Trophoblast cell (in vitro differentiated cells and primary cell): ENCODE results near the gene TMEM185A.
A peak's percentile ranks its signal among the peaks of the same experiment; 100 is the strongest.
"Not testable (repeated sequence)": the region's sequence is repeated elsewhere in the genome, so short reads cannot be mapped to it uniquely, and the experiment has no call there.

Source experiments
- DNase-seq, 2 donors: peaks; one replicate each; pipeline ENCODE4 v3.0.0-alpha.2; 2016
- H2AFZ ChIP-seq: 2 replicates; pipeline ENCODE4 v1.6.1; 2013; ENCODE audit warnings: low read length, moderate library complexity, mild to moderate bottlenecking; ENCODE audit not compliant: insufficient read depth, poor library complexity
- H2AK5ac ChIP-seq: 2 replicates; pipeline ENCODE4 v1.6.1; 2013; ENCODE audit warnings: mild to moderate bottlenecking, low read length
- H2BK120ac ChIP-seq: 2 replicates; pipeline ENCODE4 v1.6.1; 2013; ENCODE audit warnings: low read length, mild to moderate bottlenecking, moderate library complexity; ENCODE audit not compliant: insufficient read depth, poor library complexity
- H2BK12ac ChIP-seq: 2 replicates; pipeline ENCODE4 v1.6.1; 2013; ENCODE audit warnings: mild to moderate bottlenecking, low read length, moderate library complexity
- H2BK5ac ChIP-seq: 2 replicates; pipeline ENCODE4 v1.6.1; 2013; ENCODE audit warnings: low read length, low read depth, moderate library complexity, mild to moderate bottlenecking; ENCODE audit not compliant: poor library complexity
- H3K14ac ChIP-seq: 2 replicates; pipeline ENCODE4 v1.6.1; 2013; ENCODE audit warnings: mild to moderate bottlenecking, low read length
- H3K18ac ChIP-seq: 2 replicates; pipeline ENCODE4 v1.6.1; 2013; ENCODE audit warnings: mild to moderate bottlenecking, low read length
- H3K23ac ChIP-seq: 2 replicates; pipeline ENCODE4 v1.6.1; 2013; ENCODE audit warnings: low read length
- H3K27ac ChIP-seq: 2 replicates; pipeline ENCODE4 v1.5.1; 2013; ENCODE audit warnings: low read depth, mild to moderate bottlenecking, inconsistent platforms, low read length, moderate library complexity
- H3K27me3 ChIP-seq: 2 replicates; pipeline ENCODE4 v1.6.1; 2013; ENCODE audit warnings: inconsistent platforms, mild to moderate bottlenecking, low read length, moderate library complexity; ENCODE audit not compliant: insufficient read depth
- H3K36me3 ChIP-seq, 2 experiments: 1 replicate in 1 of 2; 2 replicates in 1 of 2; pipeline ENCODE4 v1.6.1; 2013; ENCODE audit warnings: low read length in 2 of 2, mild to moderate bottlenecking in 2 of 2, moderate library complexity in 1 of 2; ENCODE audit not compliant: insufficient read depth in 2 of 2, control insufficient read depth in 1 of 2
- H3K4ac ChIP-seq: 2 replicates; pipeline ENCODE4 v1.6.1; 2013; ENCODE audit warnings: low read depth, mild to moderate bottlenecking, low read length, moderate library complexity
- H3K4me1 ChIP-seq, 2 experiments: 1 replicate in 1 of 2; 2 replicates in 1 of 2; pipeline ENCODE4 v1.6.1; 2013; ENCODE audit warnings: low read length in 2 of 2, mild to moderate bottlenecking in 2 of 2, moderate library complexity in 1 of 2; ENCODE audit not compliant: insufficient read depth in 2 of 2, control insufficient read depth in 1 of 2
- H3K4me2 ChIP-seq: 2 replicates; pipeline ENCODE4 v1.6.1; 2013; ENCODE audit warnings: inconsistent platforms, mild to moderate bottlenecking, low read length, moderate library complexity
- H3K4me3 ChIP-seq: 2 replicates; pipeline ENCODE4 v1.5.1; 2013; ENCODE audit warnings: mild to moderate bottlenecking, low read depth, low read length, inconsistent platforms
- H3K79me1 ChIP-seq: one replicate; pipeline ENCODE4 v1.6.1; 2013; ENCODE audit warnings: low read length
- H3K79me2 ChIP-seq: 2 replicates; pipeline ENCODE4 v1.6.1; 2013; ENCODE audit warnings: low read length, mild to moderate bottlenecking; ENCODE audit not compliant: control insufficient read depth, insufficient read depth, poor library complexity
- H3K9ac ChIP-seq: 2 replicates; pipeline ENCODE4 v1.6.1; 2013; ENCODE audit warnings: mild to moderate bottlenecking, low read length
- H3K9me3 ChIP-seq: 2 replicates; pipeline ENCODE4 v1.6.1; 2013; ENCODE audit warnings: low read depth, mild to moderate bottlenecking, control low read depth, inconsistent platforms, low read length; ENCODE audit not compliant: insufficient read depth
- H4K12ac ChIP-seq: 2 replicates; pipeline ENCODE4 v1.6.1; 2013; ENCODE audit warnings: low read depth, mild to moderate bottlenecking, low read length, moderate library complexity
- H4K8ac ChIP-seq: 2 replicates; pipeline ENCODE4 v1.6.1; 2013; ENCODE audit warnings: low read depth, mild to moderate bottlenecking, low read length, moderate library complexity
- H4K91ac ChIP-seq: one replicate; pipeline ENCODE4 v1.6.1; 2013; ENCODE audit warnings: low read depth, mild to moderate bottlenecking, low read length, moderate library complexity
- WGBS: extraction: QIAGEN DNeasy Blood & Tissue Kit; methylation state at CpG from one replicate; pipeline ENCODE4 v1.1.7; 2013; ENCODE audit warnings: missing lambda C conversion rate; ENCODE audit not compliant: insufficient read length, insufficient coverage; ENCODE audit errors: extremely low coverage; 5-methylcytosine and 5-hydroxymethylcytosine counted together

TMEM185A gene

GRCh38 chrX:149585631-149586030, 46.0 kb downstream of the TMEM185A start:
- H3K9me3 ChIP-seq, H2AK5ac ChIP-seq: not testable (repeated sequence)

GRCh38 chrX:149573456-149573855, 58.1 kb downstream of the TMEM185A start:
- H2AK5ac ChIP-seq = not testable (repeated sequence)

More at GRCh38 chrX:149585631-149586030, 46.0 kb downstream of the TMEM185A start:
- H3K4me3 ChIP-seq, H4K8ac ChIP-seq, H3K27me3 ChIP-seq, H3K4ac ChIP-seq, H2BK5ac ChIP-seq, H3K79me2 ChIP-seq, H3K9ac ChIP-seq, H3K79me1 ChIP-seq, H2BK12ac ChIP-seq, H3K23ac ChIP-seq, H4K12ac ChIP-seq, H3K4me2 ChIP-seq, H3K36me3 ChIP-seq, H3K4me1 ChIP-seq, DNase-seq, H2AFZ ChIP-seq, H3K27ac ChIP-seq, H4K91ac ChIP-seq, H3K18ac ChIP-seq, H2BK120ac ChIP-seq, H3K14ac ChIP-seq: not testable (repeated sequence)
- WGBS = no CpG with 5 or more reads among the region's 17 CpGs

GRCh38 chrX:149572743-149573142, 58.8 kb downstream of the TMEM185A start:
- H2AFZ ChIP-seq = no peak overlapping the region
- H4K91ac ChIP-seq = no peak overlapping the region
- H2BK12ac ChIP-seq = no peak overlapping the region

More at GRCh38 chrX:149573456-149573855, 58.1 kb downstream of the TMEM185A start:
- no CpG with 5 or more reads among the region's 1 CpG for WGBS
- not testable (repeated sequence) for H3K14ac ChIP-seq, H2BK12ac ChIP-seq, H3K4ac ChIP-seq, H3K18ac ChIP-seq, H3K36me3 ChIP-seq, H2BK5ac ChIP-seq, DNase-seq, H2AFZ ChIP-seq, H3K9me3 ChIP-seq, H3K9ac ChIP-seq, H3K27ac ChIP-seq, H4K8ac ChIP-seq, H2BK120ac ChIP-seq, H4K12ac ChIP-seq, H3K4me2 ChIP-seq, H3K27me3 ChIP-seq, H4K91ac ChIP-seq, H3K4me3 ChIP-seq, H3K79me1 ChIP-seq, H3K4me1 ChIP-seq, H3K23ac ChIP-seq, H3K79me2 ChIP-seq

GRCh38 chrX:149571770-149572169, 59.8 kb downstream of the TMEM185A start:
- H3K36me3 ChIP-seq = no peaks in the 10 kb centered on the region
- H3K9ac ChIP-seq = no peak overlapping the region
- peak in 1 of 2 donors; percentile 45 for DNase-seq
- H4K12ac ChIP-seq = no peak overlapping the region
- no peaks in the 10 kb centered on the region for H3K79me2 ChIP-seq
- no peak overlapping the region for H3K4me2 ChIP-seq
- no peak overlapping the region for H3K4ac ChIP-seq
- no peaks in the 10 kb centered on the region for H3K9me3 ChIP-seq
- H2BK12ac ChIP-seq = no peak overlapping the region
- no peak overlapping the region for H3K18ac ChIP-seq
- H3K4me1 ChIP-seq = no peaks in the 10 kb centered on the region
- H2BK5ac ChIP-seq = no peak overlapping the region
- no peak overlapping the region for H2AFZ ChIP-seq
- H3K27ac ChIP-seq = no peak overlapping the region
- no peak overlapping the region for H4K8ac ChIP-seq
- WGBS = no CpG with 5 or more reads among the region's 7 CpGs
- no peak overlapping the region for H2AK5ac ChIP-seq
- H3K23ac ChIP-seq = no peak overlapping the region
- H3K79me1 ChIP-seq = no peaks in the 10 kb centered on the region
- H3K14ac ChIP-seq = no peak overlapping the region
- H4K91ac ChIP-seq = no peak overlapping the region
- H3K27me3 ChIP-seq = no peaks in the 10 kb centered on the region
- H2BK120ac ChIP-seq = no peak overlapping the region
- no peak overlapping the region for H3K4me3 ChIP-seq

More at GRCh38 chrX:149572743-149573142, 58.8 kb downstream of the TMEM185A start:
- Histone ChIP-seq H3K27me3 (no peaks in the 10 kb centered on the region), H3K79me2 (no peaks in the 10 kb centered on the region), H3K4me1 (no peaks in the 10 kb centered on the region), H3K18ac (no peak overlapping the region), H3K9ac (no peak overlapping the region), H3K4me2 (no peak overlapping the region), H3K14ac (no peak overlapping the region), H2BK120ac (no peak overlapping the region), H4K12ac (no peak overlapping the region), H2AK5ac (no peak overlapping the region), H3K4ac (no peak overlapping the region), H3K36me3 (no peaks in the 10 kb centered on the region), H3K9me3 (no peaks in the 10 kb centered on the region), H3K79me1 (no peaks in the 10 kb centered on the region), H3K4me3 (no peak overlapping the region), H3K27ac (no peak overlapping the region), H4K8ac (no peak overlapping the region), H2BK5ac (no peak overlapping the region), H3K23ac (no peak overlapping the region)
- WGBS = no CpG with 5 or more reads among the region's 1 CpG
- DNase-seq = peak in 1 of 2 donors; percentile 1
